HepG2 (cell line): ENCODE results near the gene CADM4. TPM values are rescaled to one million over a fixed set of nuclear protein-coding genes. Genes with fewer than 3 reads are reported as not detected.
"Not testable (repeated sequence)": the region's sequence is repeated elsewhere in the genome, so short reads cannot be mapped to it uniquely, and the experiment has no call there.

Experiments
- ATAC-seq: fragments of 200-7000 bp; cut with Tn5 transposase; 3 replicates; pipeline ENCODE4 v1.9.1; 2020; ENCODE audit warnings: mild to moderate bottlenecking, moderate library complexity
- BruUV-seq: library from RNA; stranded (reverse); fragments of 400-500 nt; replicated peaks from 2 replicates; lab custom pipeline; 2021; lab: Mats Ljungman, UMichigan
- CTCF ChIA-PET: fragments of 300-600 bp; formaldehyde crosslinking; extraction: SDS; loops from one replicate; lab custom pipeline; 2021; ENCODE audit warnings: low total read pairs, inconsistent platforms, low intra/inter-chr PET ratio; lab: Yijun Ruan, JAX
- POLR2A ChIA-PET: fragments of 350-600 bp; sonication (Branson Sonifier 250); formaldehyde crosslinking; loops from one replicate; lab custom pipeline; 2020; ENCODE audit warnings: antibody characterized with exemption, inconsistent platforms; lab: Yijun Ruan, JAX
- DNase-seq: peaks from one replicate; pipeline ENCODE4 v3.0.0-alpha.2; 2015; ENCODE audit warnings: low spot score
- FAIRE-seq: peaks from 3 replicates; lab custom pipeline; 2011; peaks lifted over from hg19 to GRCh38; lab: Jason Lieb, UNC
- H2AFZ ChIP-seq: one replicate; pipeline ENCODE4 v1.6.1; 2011; ENCODE audit warnings: low read length, inconsistent platforms
- H3K27ac ChIP-seq: fragments of 300-600 bp; 3 replicates; pipeline ENCODE4 v1.8.0; 2011; ENCODE audit warnings: mixed run types, mild to moderate bottlenecking, mixed read lengths, low read length, inconsistent platforms; ENCODE audit not compliant: insufficient read depth; ENCODE audit errors: extremely low read length
- H3K27me3 ChIP-seq, 2 experiments: fragments of 200-600 bp in 1 of 2; 2 replicates in 1 of 2; 3 replicates in 1 of 2; pipeline versions ENCODE4 v1.6.0 to v1.8.0; 2011; ENCODE audit warnings: low read length in 2 of 2, mild to moderate bottlenecking in 2 of 2, moderate library complexity in 2 of 2, inconsistent platforms in 1 of 2; ENCODE audit not compliant: insufficient read depth in 2 of 2, control insufficient read depth in 1 of 2
- H3K36me3 ChIP-seq, 2 experiments: fragments of 200-600 bp in 1 of 2; replicated peaks in 1 of 2; 2 replicates in 1 of 2; 3 replicates in 1 of 2; pipeline versions ENCODE4 v1.5.1 to v1.8.0; 2011; ENCODE audit warnings: low read length in 2 of 2, inconsistent platforms in 1 of 2; ENCODE audit not compliant: insufficient read depth in 2 of 2, control insufficient read depth in 1 of 2
- H3K4me1 ChIP-seq: 2 replicates; pipeline ENCODE4 v1.5.1; 2012; ENCODE audit warnings: low read length, inconsistent platforms; ENCODE audit not compliant: insufficient read depth
- H3K4me2 ChIP-seq: 2 replicates; pipeline ENCODE4 v1.6.0; 2011; ENCODE audit warnings: low read depth, low read length, inconsistent platforms
- H3K4me3 ChIP-seq, 3 experiments: fragments of 200-600 bp in 1 of 3; sonication (generic), shearing (Covaris generic) in 1 of 3; replicated peaks in 1 of 3; 2 replicates each; pipeline ENCODE4 v1.5.1; 2011 to 2016; ENCODE audit warnings: low read length in 3 of 3, inconsistent platforms in 2 of 3, low read depth in 2 of 3, mild to moderate bottlenecking in 2 of 3, control low read depth in 1 of 3, mixed read lengths in 1 of 3; ENCODE audit not compliant: insufficient read depth in 1 of 3
- H3K79me2 ChIP-seq: one replicate; pipeline ENCODE4 v1.6.1; 2011; ENCODE audit warnings: low read length, inconsistent platforms; ENCODE audit not compliant: insufficient read depth
- H3K9ac ChIP-seq: 2 replicates; pipeline ENCODE4 v1.6.0; 2011; ENCODE audit warnings: mild to moderate bottlenecking, low read depth, low read length, inconsistent platforms; ENCODE audit not compliant: insufficient read depth
- H3K9me3 ChIP-seq: 2 replicates; pipeline ENCODE4 v1.5.1; 2012; ENCODE audit warnings: mild to moderate bottlenecking, low read length
- H4K20me1 ChIP-seq: 2 replicates; pipeline ENCODE4 v1.6.0; 2011; ENCODE audit warnings: inconsistent platforms, mild to moderate bottlenecking, low read length, moderate library complexity; ENCODE audit not compliant: insufficient read depth
- AHR ChIP-seq: IDR thresholded peaks from 2 replicates; pipeline ENCODE4 v1.6.1; 2018; ENCODE audit warnings: missing genetic modification reagents, missing compliant biosample characterization
- ZFP36L2 ChIP-seq: sonication (generic); formaldehyde crosslinking; IDR thresholded peaks from 2 replicates; pipeline ENCODE4 v1.4.0; 2020; ENCODE audit warnings: missing genetic modification reagents
- ZKSCAN8 ChIP-seq: IDR thresholded peaks from 2 replicates; pipeline ENCODE4 v1.6.1; 2016; ENCODE audit warnings: borderline replicate concordance, missing genetic modification reagents, missing compliant biosample characterization
- ZNF121 ChIP-seq: sonication (generic); formaldehyde crosslinking; IDR thresholded peaks from 2 replicates; pipeline ENCODE4 v1.5.0; 2020; ENCODE audit warnings: mild to moderate bottlenecking, missing genetic modification reagents
- ZNF383 ChIP-seq: sonication (generic); formaldehyde crosslinking; IDR thresholded peaks from 2 replicates; pipeline ENCODE4 v1.4.0; 2020; ENCODE audit warnings: missing genetic modification reagents, mild to moderate bottlenecking, borderline replicate concordance
- ZNF782 ChIP-seq: sonication (generic); formaldehyde crosslinking; IDR thresholded peaks from 2 replicates; pipeline ENCODE4 v1.4.0; 2020; ENCODE audit warnings: missing genetic modification reagents, mild to moderate bottlenecking, borderline replicate concordance
- WGBS: methylation state at CpG from one replicate; pipeline ENCODE4 v1.1.6; 2017; ENCODE audit warnings: low lambda C conversion rate; 5-methylcytosine and 5-hydroxymethylcytosine counted together
- in situ Hi-C: cut with HindIII; loops from 2 replicates; pipeline ENCODE4 v1.10.0; 2017; ENCODE audit warnings: low pct_unique_long_range_greater_than_20kb; ENCODE audit not compliant: extremely low pct_ligation_motif_present
- intact Hi-C: fragments of 100-400 bp; cut with micrococcal nuclease; formaldehyde crosslinking; loops from one replicate; pipeline ENCODE4 v1.10.0; 2022; ENCODE audit not compliant: unreplicated experiment
- polyA plus RNA-seq, 8 experiments: library from polyadenylated mRNA; depleted of rRNA in 3 of 8; stranded (reverse) in 7 of 8; unstranded in 1 of 8; fragments of >200 nt; fragmentation: Illumina TruSeq in 4 of 8; extraction: Trizol in 4 of 8; gene quantifications; 2 replicates each; pipeline versions ENCODE4 v1.2.1 to v1.2.3, GENCODE V29; 2011 to 2016; ENCODE audit warnings: low read depth in 4 of 8, missing spikeins in 1 of 8, mixed read lengths in 1 of 8; ENCODE audit not compliant: insufficient read depth in 1 of 8
- total RNA-seq, 5 experiments: library from RNA; depleted of rRNA; stranded (reverse); fragments of >200 nt; fragmentation: Illumina TruSeq; extraction: Trizol; gene quantifications; 2 replicates each; pipeline ENCODE4 v1.2.3, GENCODE V29; 2016; ENCODE audit warnings: low read depth in 1 of 5
- TF ChIP-seq, protein P1 (sequence below): sonication (generic); formaldehyde crosslinking; IDR thresholded peaks from 2 replicates; pipeline ENCODE4 v1.5.0; 2020; ENCODE audit warnings: missing genetic modification reagents, mild to moderate bottlenecking, borderline replicate concordance

The CADM4 gene
- total and polyA plus RNA-seq, 2 of the 13 experiments (the other 11 are each of a cell fraction or from before 2014, with no cell fraction given) = 8.5 to 16.0 TPM

GRCh38 chr19:43650276-43650675, 10.6 kb upstream of the CADM4 start:
- WGBS = 98% methylated on average over 7 of the region's 7 CpGs
- H3K27ac ChIP-seq, H4K20me1 ChIP-seq, H3K4me3 ChIP-seq, BruUV-seq, DNase-seq, FAIRE-seq, H3K27me3 ChIP-seq, intact Hi-C loops, ATAC-seq, H2AFZ ChIP-seq, H3K79me2 ChIP-seq, H3K9me3 ChIP-seq, H3K4me1 ChIP-seq, H3K9ac ChIP-seq, H3K36me3 ChIP-seq, H3K4me2 ChIP-seq, POLR2A ChIA-PET: not testable (repeated sequence)
- CTCF ChIA-PET = interaction anchor here (0.8 kb wide), 1 partner anchor 95 kb away, joined by 3 read pairs; no protein-coding TSS in a partner anchor
- in situ Hi-C loops = loop anchor here (5.0 kb wide), 2 partner anchors 53 to 93 kb away; partner anchors contain the start of genes IRGQ and ZNF576
- TF ChIP-seq ZNF121 (CRISPR knock-in tag) = peak; percentile 59

DNA sequence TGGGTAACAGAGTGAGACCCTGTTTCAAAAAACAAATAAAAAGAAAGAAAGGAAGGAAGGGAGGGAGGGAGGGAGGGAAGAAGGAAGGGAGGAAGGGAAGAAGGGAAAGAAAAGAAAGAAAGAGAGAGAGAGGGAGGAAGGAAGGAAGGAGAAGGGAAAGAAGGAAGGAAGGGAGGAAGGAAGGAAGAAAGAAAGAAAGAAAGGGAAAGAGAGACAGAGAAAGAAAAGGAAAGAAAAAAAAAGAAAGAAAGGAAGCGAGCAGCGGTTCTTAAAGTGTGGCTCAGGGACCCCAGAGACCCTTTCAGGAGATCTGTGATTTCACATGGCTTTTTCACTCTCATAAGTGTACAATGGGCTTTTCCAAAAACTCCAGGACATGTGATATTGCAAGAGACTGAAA, 9.9 kb upstream of the CADM4 start:
- no peaks in the 10 kb centered on the region for H3K27me3 ChIP-seq
- no peak for TF ChIP-seq ZNF782 (CRISPR knock-in tag)
- TF ChIP-seq ZFP36L2 = no peak
- no peak for TF ChIP-seq ZKSCAN8 (CRISPR knock-in tag)
- TF ChIP-seq AHR (CRISPR knock-in tag) = no peak
- TF ChIP-seq ZNF383 (CRISPR knock-in tag) = no peak
- TF ChIP-seq, protein P1, sequence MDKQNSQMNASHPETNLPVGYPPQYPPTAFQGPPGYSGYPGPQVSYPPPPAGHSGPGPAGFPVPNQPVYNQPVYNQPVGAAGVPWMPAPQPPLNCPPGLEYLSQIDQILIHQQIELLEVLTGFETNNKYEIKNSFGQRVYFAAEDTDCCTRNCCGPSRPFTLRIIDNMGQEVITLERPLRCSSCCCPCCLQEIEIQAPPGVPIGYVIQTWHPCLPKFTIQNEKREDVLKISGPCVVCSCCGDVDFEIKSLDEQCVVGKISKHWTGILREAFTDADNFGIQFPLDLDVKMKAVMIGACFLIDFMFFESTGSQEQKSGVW = no peak
- DNase-seq (no peak), FAIRE-seq (no peak), ATAC-seq (no peak)
- H4K20me1 ChIP-seq = no peaks in the 10 kb centered on the region
- 100% methylated on average over 2 of the region's 2 CpGs for WGBS
- no peak overlapping the region for H3K4me3 ChIP-seq
- H3K79me2 ChIP-seq = no peaks in the 10 kb centered on the region
- no peaks in the 10 kb centered on the region for H3K36me3 ChIP-seq
- H3K27ac ChIP-seq = no peak overlapping the region
- no TSS peak for BruUV-seq
- ChIA-PET CTCF (no interaction called here), POLR2A (no interaction called here)
- H2AFZ ChIP-seq = no peak overlapping the region
- no peak overlapping the region for H3K4me2 ChIP-seq
- H3K9ac ChIP-seq = no peak overlapping the region
- no peaks in the 10 kb centered on the region for H3K9me3 ChIP-seq
- in situ Hi-C loops (no loop called here), intact Hi-C loops (no loop called here)
- peaks cover 8% of the 10 kb centered on the region for H3K4me1 ChIP-seq
